ENCODE data around the gene SNX18. TPM values are rescaled to one million over a fixed set of nuclear protein-coding genes. Genes with fewer than 3 reads are reported as not detected.

SNX18 gene
- total RNA-seq, 1 donor from 2014 or later, result 74.2 TPM

DNA sequence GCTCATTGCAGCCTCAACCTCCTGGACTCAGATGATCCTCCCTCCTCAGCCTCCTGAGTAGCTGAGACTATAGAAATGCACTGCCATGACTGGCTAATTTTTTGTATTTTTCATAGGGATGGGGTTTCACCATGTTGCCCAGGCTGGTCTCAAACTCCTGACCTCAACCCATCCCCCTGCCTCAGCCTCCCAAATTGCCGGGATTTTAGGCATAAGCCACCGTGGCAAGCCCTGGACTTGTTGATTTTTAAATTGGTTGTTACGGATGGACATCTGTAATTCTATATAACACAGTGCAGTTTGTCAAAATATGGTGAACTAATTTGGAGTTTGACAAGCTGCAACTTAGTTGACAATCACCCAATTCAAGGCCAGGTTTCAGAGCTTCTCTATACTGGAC lies 22.7 kb downstream of the SNX18 start:
- Mint-ChIP-seq H3K27me3 (ENCODE audit: low read depth) (no peaks in the 10 kb centered on the region), H3K4me3 (ENCODE audit: unreplicated experiment) (no peak overlapping the region), H3K27ac (ENCODE audit: unreplicated experiment) (no peak overlapping the region), H3K9me3 (ENCODE audit: low read depth) (no peaks in the 10 kb centered on the region), H3K36me3 (ENCODE audit: low read depth) (peaks cover 8% of the 10 kb centered on the region), H3K4me1 (ENCODE audit: low read depth) (peaks cover 45% of the 10 kb centered on the region)
- no peak for DNase-seq (ENCODE audit: low spot score)
- TF ChIP-seq, protein P1, sequence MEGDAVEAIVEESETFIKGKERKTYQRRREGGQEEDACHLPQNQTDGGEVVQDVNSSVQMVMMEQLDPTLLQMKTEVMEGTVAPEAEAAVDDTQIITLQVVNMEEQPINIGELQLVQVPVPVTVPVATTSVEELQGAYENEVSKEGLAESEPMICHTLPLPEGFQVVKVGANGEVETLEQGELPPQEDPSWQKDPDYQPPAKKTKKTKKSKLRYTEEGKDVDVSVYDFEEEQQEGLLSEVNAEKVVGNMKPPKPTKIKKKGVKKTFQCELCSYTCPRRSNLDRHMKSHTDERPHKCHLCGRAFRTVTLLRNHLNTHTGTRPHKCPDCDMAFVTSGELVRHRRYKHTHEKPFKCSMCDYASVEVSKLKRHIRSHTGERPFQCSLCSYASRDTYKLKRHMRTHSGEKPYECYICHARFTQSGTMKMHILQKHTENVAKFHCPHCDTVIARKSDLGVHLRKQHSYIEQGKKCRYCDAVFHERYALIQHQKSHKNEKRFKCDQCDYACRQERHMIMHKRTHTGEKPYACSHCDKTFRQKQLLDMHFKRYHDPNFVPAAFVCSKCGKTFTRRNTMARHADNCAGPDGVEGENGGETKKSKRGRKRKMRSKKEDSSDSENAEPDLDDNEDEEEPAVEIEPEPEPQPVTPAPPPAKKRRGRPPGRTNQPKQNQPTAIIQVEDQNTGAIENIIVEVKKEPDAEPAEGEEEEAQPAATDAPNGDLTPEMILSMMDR (IDR thresholded peaks at IDR 0.05), result no peak

DNA sequence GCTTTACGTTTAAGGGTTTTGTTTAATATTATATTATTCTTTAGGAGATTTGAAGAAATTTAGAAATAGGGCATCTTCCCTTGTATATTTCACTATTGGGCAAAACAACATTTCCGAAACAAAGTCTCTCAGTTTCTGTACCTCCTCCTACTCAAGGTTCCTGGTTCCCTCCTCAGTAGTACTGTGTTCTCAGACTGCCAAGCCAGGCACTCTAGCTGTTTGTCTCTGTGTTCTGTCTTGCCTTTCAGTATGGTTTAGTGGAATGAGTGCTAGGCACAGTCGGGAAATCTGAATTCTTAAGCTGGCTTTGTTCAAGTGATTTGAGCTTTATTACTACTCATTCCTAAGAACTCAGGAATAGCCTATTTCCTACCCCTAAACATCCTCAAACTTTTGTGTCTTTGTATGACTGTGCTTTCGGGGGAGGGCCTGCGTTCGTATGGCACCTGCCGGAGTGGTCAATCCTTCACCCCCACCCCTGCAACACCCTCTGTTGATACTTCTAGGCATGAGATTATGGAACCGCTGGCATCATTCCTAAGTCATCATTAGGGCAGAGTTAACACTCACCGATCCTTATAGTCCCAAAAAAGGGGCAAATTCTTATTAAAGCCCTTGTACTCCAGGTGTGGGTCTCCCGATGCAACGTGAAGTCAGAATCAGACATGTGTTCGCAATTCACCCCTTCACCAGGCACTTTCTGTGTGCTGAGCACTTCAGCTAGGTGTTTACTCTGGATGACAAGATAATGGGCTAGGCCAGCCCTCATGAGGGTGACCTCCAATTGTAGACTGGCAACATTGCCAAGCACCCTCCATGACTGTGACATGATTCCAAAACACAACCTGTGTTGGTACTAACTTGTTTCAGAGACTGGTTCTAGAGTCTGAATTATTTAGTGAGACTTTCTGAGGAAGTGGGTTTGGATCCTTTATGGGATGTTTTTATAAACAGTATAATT lies 24.5 kb downstream of the SNX18 start:
- no peak for DNase-seq (ENCODE audit: low spot score)
- TF ChIP-seq, protein P1 (IDR thresholded peaks at IDR 0.05), result no peak
- H3K36me3 Mint-ChIP-seq (ENCODE audit: low read depth), result peaks cover 10% of the 10 kb centered on the region
- no peak overlapping the region for H3K4me3 Mint-ChIP-seq (ENCODE audit: unreplicated experiment)
- no peaks in the 10 kb centered on the region for H3K9me3 Mint-ChIP-seq (ENCODE audit: low read depth)
- no peaks in the 10 kb centered on the region for H3K27me3 Mint-ChIP-seq (ENCODE audit: low read depth)
- H3K27ac Mint-ChIP-seq (ENCODE audit: unreplicated experiment), result peak overlapping the region; percentile 34
- peaks cover 38% of the 10 kb centered on the region for H3K4me1 Mint-ChIP-seq (ENCODE audit: low read depth)

DNA sequence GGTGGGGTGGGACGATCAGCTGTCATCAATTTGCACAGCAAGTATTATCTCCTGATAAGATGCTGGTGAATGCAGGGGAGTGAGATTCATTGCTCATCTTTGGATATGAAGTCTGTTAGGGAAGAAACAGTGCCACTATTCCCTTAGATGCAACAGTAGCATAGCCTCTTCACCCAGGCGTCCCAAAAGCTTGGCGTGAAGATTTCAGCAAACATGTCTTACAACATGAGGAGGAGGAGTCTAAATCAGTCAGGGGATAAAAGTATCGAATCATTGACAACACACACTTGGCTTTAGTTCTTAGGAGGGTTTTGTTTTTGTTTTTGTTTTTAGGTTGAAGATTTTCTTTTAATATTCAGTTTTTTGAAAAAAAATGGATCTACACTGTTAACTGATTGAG lies 26.5 kb downstream of the SNX18 start:
- Mint-ChIP-seq H3K4me1 (ENCODE audit: low read depth) (peaks cover 29% of the 10 kb centered on the region), H3K4me3 (ENCODE audit: unreplicated experiment) (no peak overlapping the region), H3K36me3 (ENCODE audit: low read depth) (peaks cover 14% of the 10 kb centered on the region), H3K9me3 (ENCODE audit: low read depth) (no peaks in the 10 kb centered on the region), H3K27me3 (ENCODE audit: low read depth) (no peaks in the 10 kb centered on the region), H3K27ac (ENCODE audit: unreplicated experiment) (no peak overlapping the region)
- no peak for DNase-seq (ENCODE audit: low spot score)
- TF ChIP-seq, protein P1 (IDR thresholded peaks at IDR 0.05), result no peak

DNA sequence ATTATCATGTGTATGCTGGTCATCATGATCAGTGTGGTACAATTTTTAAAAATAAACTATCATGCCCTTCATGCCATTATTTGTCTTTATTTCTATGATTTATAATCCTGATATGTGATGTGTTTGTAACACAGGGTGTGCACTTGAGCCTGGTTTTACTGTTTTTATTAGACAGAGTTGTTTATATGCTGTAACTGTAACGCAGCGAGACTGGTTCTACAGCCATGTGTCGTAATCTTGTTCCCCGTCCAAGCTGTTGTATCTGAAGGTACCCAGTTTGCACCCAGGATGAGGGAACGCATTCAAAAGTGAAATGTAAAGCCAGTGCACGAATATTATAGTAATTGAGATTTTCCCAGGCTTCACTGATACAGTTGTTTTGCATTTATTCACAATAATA lies 28.2 kb downstream of the SNX18 start:
- H3K4me1 Mint-ChIP-seq (ENCODE audit: low read depth), result peaks cover 21% of the 10 kb centered on the region
- H3K27me3 Mint-ChIP-seq (ENCODE audit: low read depth), result no peaks in the 10 kb centered on the region
- H3K4me3 Mint-ChIP-seq (ENCODE audit: unreplicated experiment), result no peak overlapping the region
- TF ChIP-seq, protein P1 (IDR thresholded peaks at IDR 0.05), result no peak
- DNase-seq (ENCODE audit: low spot score), result no peak
- H3K9me3 Mint-ChIP-seq (ENCODE audit: low read depth), result no peaks in the 10 kb centered on the region
- peaks cover 20% of the 10 kb centered on the region for H3K36me3 Mint-ChIP-seq (ENCODE audit: low read depth)
- no peak overlapping the region for H3K27ac Mint-ChIP-seq (ENCODE audit: unreplicated experiment)

DNA sequence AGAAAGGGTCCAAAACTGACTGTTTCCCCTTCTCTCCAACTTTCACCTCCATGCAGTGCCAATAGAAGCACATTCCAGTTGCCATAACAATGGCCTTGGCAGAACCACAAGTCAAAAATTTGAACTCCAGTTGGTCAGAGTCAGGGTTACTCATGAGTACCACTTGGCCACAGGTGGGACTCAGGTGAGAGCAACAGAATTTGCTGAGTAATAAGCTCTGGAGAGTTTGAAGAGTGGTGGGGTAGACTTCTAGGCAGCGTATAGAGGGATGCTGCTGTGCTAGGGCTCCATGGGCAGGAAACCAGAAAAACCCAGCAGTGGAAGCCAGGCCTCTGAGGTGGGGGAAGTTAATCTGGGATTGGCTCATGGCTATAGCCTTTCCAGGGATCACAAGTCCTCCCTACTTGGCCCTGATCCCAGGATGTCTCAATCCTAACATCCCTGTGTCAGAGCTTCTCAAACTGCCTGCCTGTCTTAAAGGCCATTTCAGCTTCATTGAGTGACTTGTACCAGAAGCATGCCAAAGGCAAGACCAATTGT lies 30.2 kb downstream of the SNX18 start:
- Mint-ChIP-seq H3K4me3 (ENCODE audit: unreplicated experiment) (no peak overlapping the region), H3K27ac (ENCODE audit: unreplicated experiment) (no peak overlapping the region), H3K27me3 (ENCODE audit: low read depth) (no peaks in the 10 kb centered on the region), H3K36me3 (ENCODE audit: low read depth) (peaks cover 28% of the 10 kb centered on the region), H3K9me3 (ENCODE audit: low read depth) (no peaks in the 10 kb centered on the region), H3K4me1 (ENCODE audit: low read depth) (peaks cover 12% of the 10 kb centered on the region)
- TF ChIP-seq, protein P1 (IDR thresholded peaks at IDR 0.05), result no peak
- DNase-seq (ENCODE audit: low spot score), result no peak
